Right renal cortex interstitium (tissue), 3 donors: ENCODE measurements around the gene MYL3. TPM values are rescaled to one million over a fixed set of nuclear protein-coding genes. Genes with fewer than 3 reads are reported as not detected.

ENCODE experiments used
- DNase-seq, 3 donors: peaks; one replicate each; pipeline ENCODE4 v3.0.0-alpha.2; 2013; ENCODE audit warnings: low read depth in 3 of 3, low spot score in 2 of 3
- polyA plus RNA-seq, 3 donors: library from polyadenylated mRNA; unstranded; fragments of 120-200 nt; gene quantifications; one replicate each; pipeline ENCODE4 v1.2.1, GENCODE V29; 2013; ENCODE audit not compliant: insufficient read length in 3 of 3

Gene MYL3
- polyA plus RNA-seq, 3 donors = 21.2 to 23.6 (median 22.2) TPM

GRCh38 chr3:46883830-46884185, 20.6 kb upstream of the MYL3 start:
- no peak for DNase-seq

- no peak for DNase-seq
These were observed 20.0 kb upstream of the MYL3 start for GRCh38 chr3:46883054-46883829.

GRCh38 chr3:46882377-46883053, 19.3 kb upstream of the MYL3 start:
- no peak for DNase-seq

- no peak for DNase-seq
These were observed 18.5 kb upstream of the MYL3 start for GRCh38 chr3:46881596-46882376.

GRCh38 chr3:46880884-46881595, 17.8 kb upstream of the MYL3 start:
- no peak for DNase-seq

GRCh38 chr3:46878781-46879436, 15.7 kb upstream of the MYL3 start:
- DNase-seq = no peak

- DNase-seq = no peak
These were observed 14.3 kb upstream of the MYL3 start, which contains the start of gene PTH1R for GRCh38 chr3:46877406-46878125. TSS of gene PTH1R (plus strand) at chr3:46877721. CDS start at chr3:46883560, 5,839 bp downstream.

GRCh38 chr3:46876313-46877300, 13.4 kb upstream of the MYL3 start:
- DNase-seq = no peak

GRCh38 chr3:46875560-46875959, 12.3 kb upstream of the MYL3 start:
- DNase-seq = no peak

GRCh38 chr3:46874430-46874829, 11.2 kb upstream of the MYL3 start:
- no peak for DNase-seq

GRCh38 chr3:46873521-46873920, 10.3 kb upstream of the MYL3 start:
- DNase-seq = no peak

GRCh38 chr3:46871222-46871621, 8.0 kb upstream of the MYL3 start:
- no peak for DNase-seq

- DNase-seq = no peak
These were observed 7.4 kb upstream of the MYL3 start for GRCh38 chr3:46870651-46871050.

GRCh38 chr3:46869440-46869839, 6.2 kb upstream of the MYL3 start:
- no peak for DNase-seq

GRCh38 chr3:46868948-46869347, 5.7 kb upstream of the MYL3 start:
- DNase-seq = no peak

- DNase-seq = no peak
These were observed 5.0 kb upstream of the MYL3 start for GRCh38 chr3:46868287-46868686.

- no peak for DNase-seq
These were observed 4.3 kb upstream of the MYL3 start for GRCh38 chr3:46867550-46867898.

GRCh38 chr3:46866720-46867549, 3.7 kb upstream of the MYL3 start:
- DNase-seq = no peak
